ENCODE data around the gene FAM161A. TPM values are rescaled to one million over a fixed set of nuclear protein-coding genes. Genes with fewer than 3 reads are reported as not detected.
A peak's percentile ranks its signal among the peaks of the same experiment; 100 is the strongest.
"Not testable (repeated sequence)": the region's sequence is repeated elsewhere in the genome, so short reads cannot be mapped to it uniquely, and the experiment has no call there.

The FAM161A gene
- total RNA-seq, 4 donors from 2014 or later = 5.6 to 17.1 (median 9.4) TPM

DNA sequence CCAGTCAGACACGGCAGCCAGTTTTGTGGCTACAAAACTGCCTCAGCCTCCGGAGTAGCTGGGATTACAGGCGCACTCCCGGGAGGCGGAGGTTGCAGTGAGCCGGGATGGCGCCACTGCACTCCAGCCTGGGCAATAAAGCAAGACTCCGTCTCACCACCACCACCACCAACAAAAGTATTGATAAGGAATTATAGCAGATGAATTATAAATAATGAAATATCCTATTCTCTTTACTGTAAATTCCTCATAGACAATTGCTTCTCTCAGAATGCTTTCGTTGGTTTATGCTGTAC, 1.4 kb upstream of the FAM161A start:
- DNase-seq = peak; percentile 37 to 42
- peaks cover 10% of the 10 kb centered on the region in 2 donors for H3K4me1 ChIP-seq
- H3K9me3 ChIP-seq = no peaks in the 10 kb centered on the region
- no peaks in the 10 kb centered on the region for H3K36me3 ChIP-seq
- H3K4me3 ChIP-seq (replicated peaks in 1 of 3) = peak overlapping the region in 2 of 3 donors; percentile 35 to 73
- intact Hi-C loops (cut with DNase I) = no loop called here
- H3K27me3 ChIP-seq = no peaks in the 10 kb centered on the region
- H3K27ac ChIP-seq = peak overlapping the region in 2 of 3 donors; percentile 48 to 58
- WGBS, 2 donors = 34 to 55% methylated on average over 9 of the region's 9 CpGs
- TF ChIP-seq, protein P1, sequence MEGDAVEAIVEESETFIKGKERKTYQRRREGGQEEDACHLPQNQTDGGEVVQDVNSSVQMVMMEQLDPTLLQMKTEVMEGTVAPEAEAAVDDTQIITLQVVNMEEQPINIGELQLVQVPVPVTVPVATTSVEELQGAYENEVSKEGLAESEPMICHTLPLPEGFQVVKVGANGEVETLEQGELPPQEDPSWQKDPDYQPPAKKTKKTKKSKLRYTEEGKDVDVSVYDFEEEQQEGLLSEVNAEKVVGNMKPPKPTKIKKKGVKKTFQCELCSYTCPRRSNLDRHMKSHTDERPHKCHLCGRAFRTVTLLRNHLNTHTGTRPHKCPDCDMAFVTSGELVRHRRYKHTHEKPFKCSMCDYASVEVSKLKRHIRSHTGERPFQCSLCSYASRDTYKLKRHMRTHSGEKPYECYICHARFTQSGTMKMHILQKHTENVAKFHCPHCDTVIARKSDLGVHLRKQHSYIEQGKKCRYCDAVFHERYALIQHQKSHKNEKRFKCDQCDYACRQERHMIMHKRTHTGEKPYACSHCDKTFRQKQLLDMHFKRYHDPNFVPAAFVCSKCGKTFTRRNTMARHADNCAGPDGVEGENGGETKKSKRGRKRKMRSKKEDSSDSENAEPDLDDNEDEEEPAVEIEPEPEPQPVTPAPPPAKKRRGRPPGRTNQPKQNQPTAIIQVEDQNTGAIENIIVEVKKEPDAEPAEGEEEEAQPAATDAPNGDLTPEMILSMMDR (IDR thresholded peaks at IDR 0.05) = no peak
- no peak for TF ChIP-seq POLR2A (IDR thresholded peaks at IDR 0.05)

DNA sequence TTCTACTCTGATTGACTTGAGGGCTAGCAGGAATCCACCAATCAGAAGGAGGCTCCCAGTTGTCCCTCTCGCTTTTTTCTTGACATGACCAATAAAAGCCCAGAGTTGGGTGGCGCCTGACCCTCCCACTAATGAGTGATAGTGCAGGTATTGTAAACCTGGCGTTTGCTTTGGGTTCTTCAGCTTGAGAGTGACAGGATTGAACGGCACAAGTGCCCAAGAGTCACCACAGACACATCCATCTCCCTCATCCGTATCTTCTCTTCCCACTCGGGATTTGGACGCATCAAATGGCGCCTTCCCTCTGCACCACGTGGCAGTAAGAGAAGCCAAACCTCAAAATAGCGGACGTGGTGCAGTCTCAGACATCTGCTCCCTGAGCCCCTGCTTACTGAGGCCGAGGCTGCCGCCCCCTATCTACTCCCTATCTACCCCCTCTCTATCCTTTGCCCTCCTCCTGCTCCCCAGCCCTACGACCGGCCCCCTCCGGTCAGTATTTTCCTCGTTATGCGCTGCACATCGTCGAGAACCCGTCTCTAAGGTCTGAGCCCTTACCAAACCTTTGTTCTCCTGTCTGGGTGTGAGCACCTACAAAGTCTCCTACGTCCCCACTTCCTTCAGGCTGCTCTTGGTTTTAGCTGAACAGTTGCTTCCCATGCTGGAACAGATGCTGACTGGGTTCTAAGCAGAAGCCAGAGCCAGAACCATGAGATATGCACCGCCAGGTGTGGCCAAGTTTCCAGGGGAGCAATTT, 881 bp upstream of the FAM161A start:
- 2 to 4% methylated on average over 22 to 23 of the region's 23 CpGs for WGBS, 2 donors
- DNase-seq = peak; percentile 94
- peaks cover 10% of the 10 kb centered on the region in 2 donors for H3K4me1 ChIP-seq

DNA sequence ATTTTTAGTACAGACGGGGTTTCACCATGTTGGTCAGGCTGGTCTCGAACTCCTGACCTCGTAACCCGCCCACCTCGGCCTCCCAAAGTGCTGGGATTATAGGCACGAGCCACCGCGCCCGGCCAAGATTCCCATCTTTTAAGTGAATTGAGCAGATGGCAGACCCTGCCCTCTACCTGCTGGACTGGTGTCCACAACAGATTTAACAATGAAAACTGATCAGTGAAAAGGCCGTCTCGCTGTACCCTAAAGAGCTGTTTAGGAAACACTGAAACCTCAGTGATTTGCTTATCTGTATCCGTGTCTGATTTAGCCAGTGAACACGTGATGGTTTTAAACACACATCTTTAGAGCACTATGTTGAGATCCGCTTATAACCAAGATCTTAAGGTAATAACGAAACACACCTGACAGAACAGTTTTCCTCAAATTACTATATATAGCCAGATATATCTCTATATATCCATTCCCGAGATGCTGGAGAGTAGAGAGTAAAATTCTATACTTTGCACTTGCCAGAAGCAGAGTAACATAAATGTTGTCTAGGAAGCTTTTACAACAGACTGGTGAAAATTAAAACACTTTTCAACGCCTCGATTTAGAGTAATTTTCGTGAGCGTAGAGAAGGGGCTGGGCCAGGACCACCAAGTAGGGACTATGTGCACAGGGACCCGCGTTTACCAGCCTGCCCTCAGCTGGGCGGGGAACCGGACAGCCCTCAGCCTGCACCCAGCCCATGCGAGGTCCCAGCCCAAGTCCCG, 594 bp downstream of the FAM161A start:
- peaks cover 10% of the 10 kb centered on the region in 2 donors for H3K4me1 ChIP-seq
- peak; percentile 78 to 79 for DNase-seq
- no peak for TF ChIP-seq POLR2A (IDR thresholded peaks at IDR 0.05)
- TF ChIP-seq, protein P1 (IDR thresholded peaks at IDR 0.05) = peak in 2 of 6 experiments; percentile 15 to 18
- intact Hi-C loops (cut with DNase I) = no loop called here
- no peaks in the 10 kb centered on the region for H3K27me3 ChIP-seq
- 23 to 28% methylated on average over 22 to 25 of the region's 26 CpGs for WGBS, 2 donors
- H3K27ac ChIP-seq = peak overlapping the region; percentile 62 to 91 (median 83)
- no peaks in the 10 kb centered on the region for H3K9me3 ChIP-seq
- H3K36me3 ChIP-seq = no peaks in the 10 kb centered on the region
- peak overlapping the region; percentile 35 to 73 (median 48) for H3K4me3 ChIP-seq (replicated peaks in 1 of 3)

More for the DNA sequence above, 881 bp upstream of the FAM161A start:
- intact Hi-C loops (cut with DNase I) = no loop called here
- TF ChIP-seq POLR2A (IDR thresholded peaks at IDR 0.05) = peak in 1 of 2 donors; percentile 41
- TF ChIP-seq, protein P1 (IDR thresholded peaks at IDR 0.05) = peak in 1 of 6 experiments; percentile 16
- Histone ChIP-seq H3K27ac (peak overlapping the region; percentile 58 to 91 (median 62)), H3K36me3 (no peaks in the 10 kb centered on the region), H3K9me3 (no peaks in the 10 kb centered on the region), H3K4me3 (replicated peaks in 1 of 3) (peak overlapping the region; percentile 35 to 73 (median 48)), H3K27me3 (no peaks in the 10 kb centered on the region)

DNA sequence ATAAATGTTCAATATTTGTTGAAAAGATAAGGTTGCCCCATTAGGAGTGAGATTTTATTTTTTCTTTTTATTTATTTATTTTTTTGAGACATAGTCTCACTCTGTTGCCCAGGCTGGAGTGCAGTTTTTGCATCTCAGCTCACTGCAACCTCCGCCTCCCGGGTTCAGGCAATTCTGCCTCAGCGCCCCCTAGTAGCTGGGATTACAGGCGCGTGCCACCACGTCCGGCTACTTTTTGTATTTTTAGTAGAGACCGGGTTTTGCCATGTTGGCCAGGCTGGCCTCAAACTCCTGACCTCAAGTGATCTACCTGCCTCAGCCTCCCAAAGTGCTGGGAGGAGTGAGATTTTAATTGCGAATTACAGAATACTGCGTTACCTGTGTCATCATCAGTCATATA, 2.6 kb downstream of the FAM161A start:
- H3K36me3 ChIP-seq; H3K27ac ChIP-seq; DNase-seq; H3K4me3 ChIP-seq (replicated peaks in 1 of 3); H3K9me3 ChIP-seq; intact Hi-C loops (cut with DNase I); H3K27me3 ChIP-seq: not testable (repeated sequence)
- 94 to 96% methylated on average over 10 of the region's 10 CpGs for WGBS, 2 donors
- H3K4me1 ChIP-seq = peaks cover 10% of the 10 kb centered on the region in 2 donors

DNA sequence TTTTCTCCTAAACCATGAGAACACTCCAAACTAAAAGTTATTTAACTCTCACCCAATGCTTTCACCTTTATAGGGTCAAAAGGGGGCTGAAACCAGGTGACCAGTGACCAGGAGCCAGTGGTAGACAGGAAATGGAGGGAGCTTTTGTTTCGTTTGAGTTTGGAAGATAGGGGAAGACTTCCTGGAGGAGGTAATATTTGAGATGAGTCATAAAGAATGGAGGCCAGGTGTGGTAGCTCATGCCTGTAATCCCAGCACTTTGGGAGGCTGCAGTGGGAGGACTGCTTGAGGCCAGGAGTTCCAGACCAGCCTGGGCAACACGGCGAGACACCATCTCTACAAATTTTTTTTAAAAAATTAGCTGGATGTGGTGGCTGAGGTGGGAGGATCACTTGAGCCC, 8.5 kb downstream of the FAM161A start:
- Histone ChIP-seq H3K9me3 (no peaks in the 10 kb centered on the region), H3K4me1 (no peaks in the 10 kb centered on the region), H3K27me3 (no peaks in the 10 kb centered on the region), H3K4me3 (replicated peaks in 1 of 3) (no peak overlapping the region), H3K36me3 (no peaks in the 10 kb centered on the region), H3K27ac (no peak overlapping the region)
- no peak for DNase-seq
- TF ChIP-seq, protein P1 (IDR thresholded peaks at IDR 0.05) = no peak
- TF ChIP-seq POLR2A (IDR thresholded peaks at IDR 0.05) = no peak
- 91 to 92% methylated on average over 3 of the region's 3 CpGs for WGBS, 2 donors
- intact Hi-C loops (cut with DNase I) = no loop called here
